ENCODE measurements around the gene TXNRD1.
"Not testable (repeated sequence)": the region's sequence is repeated elsewhere in the genome, so short reads cannot be mapped to it uniquely, and the experiment has no call there.

The TXNRD1 gene

GRCh38 chr12:104274811-104275210, 59.2 kb downstream of the TXNRD1 start:
- in situ Hi-C loops (cut with HindIII; ENCODE audit: low sequenced_read_pairs), result no loop called here

GRCh38 chr12:104275689-104276088, 60.1 kb downstream of the TXNRD1 start:
- in situ Hi-C loops (cut with HindIII; ENCODE audit: low sequenced_read_pairs), result no loop called here

GRCh38 chr12:104276273-104277131, 60.9 kb downstream of the TXNRD1 start:
- in situ Hi-C loops (cut with HindIII; ENCODE audit: low sequenced_read_pairs), result no loop called here

GRCh38 chr12:104279164-104279563, 63.6 kb downstream of the TXNRD1 start:
- in situ Hi-C loops (cut with HindIII; ENCODE audit: low sequenced_read_pairs), result no loop called here

GRCh38 chr12:104280111-104280510, 64.5 kb downstream of the TXNRD1 start:
- in situ Hi-C loops (cut with HindIII; ENCODE audit: low sequenced_read_pairs), result no loop called here

GRCh38 chr12:104280717-104281458, 65.3 kb downstream of the TXNRD1 start:
- in situ Hi-C loops (cut with HindIII; ENCODE audit: low sequenced_read_pairs), result no loop called here

- in situ Hi-C loops (cut with HindIII; ENCODE audit: low sequenced_read_pairs), result no loop called here
Measured at GRCh38 chr12:104281636-104282035, 66.1 kb downstream of the TXNRD1 start.

GRCh38 chr12:104282109-104282508, 66.5 kb downstream of the TXNRD1 start:
- in situ Hi-C loops (cut with HindIII; ENCODE audit: low sequenced_read_pairs), result no loop called here

- in situ Hi-C loops (cut with HindIII; ENCODE audit: low sequenced_read_pairs), result no loop called here
Measured at GRCh38 chr12:104285740-104286515, 70.3 kb downstream of the TXNRD1 start.

- in situ Hi-C loops (cut with HindIII; ENCODE audit: low sequenced_read_pairs), result no loop called here
Measured at GRCh38 chr12:104286516-104287482, 71.2 kb downstream of the TXNRD1 start.

GRCh38 chr12:104288635-104289274, 73.2 kb downstream of the TXNRD1 start:
- in situ Hi-C loops (cut with HindIII; ENCODE audit: low sequenced_read_pairs), result no loop called here

GRCh38 chr12:104290320-104290719, 74.7 kb downstream of the TXNRD1 start:
- in situ Hi-C loops (cut with HindIII; ENCODE audit: low sequenced_read_pairs), result no loop called here

- in situ Hi-C loops (cut with HindIII; ENCODE audit: low sequenced_read_pairs), result no loop called here
Measured at GRCh38 chr12:104290855-104291254, 75.3 kb downstream of the TXNRD1 start.

GRCh38 chr12:104291867-104292524, 76.4 kb downstream of the TXNRD1 start:
- in situ Hi-C loops (cut with HindIII; ENCODE audit: low sequenced_read_pairs), result no loop called here

GRCh38 chr12:104292872-104293794, 77.6 kb downstream of the TXNRD1 start:
- in situ Hi-C loops (cut with HindIII; ENCODE audit: low sequenced_read_pairs), result no loop called here

GRCh38 chr12:104294158-104294859, 78.7 kb downstream of the TXNRD1 start:
- in situ Hi-C loops (cut with HindIII; ENCODE audit: low sequenced_read_pairs), result not testable (repeated sequence)

- in situ Hi-C loops (cut with HindIII; ENCODE audit: low sequenced_read_pairs), result no loop called here
Measured at GRCh38 chr12:104294927-104295668, 79.5 kb downstream of the TXNRD1 start.
